Mesenchymal stem cell (in vitro differentiated cells and primary cell): ENCODE measurements around the gene BRIP1.
"Not testable (repeated sequence)": the region's sequence is repeated elsewhere in the genome, so short reads cannot be mapped to it uniquely, and the experiment has no call there.

Source experiments
- DNase-seq: peaks from one replicate; pipeline ENCODE4 v3.0.0-alpha.2; 2013
- H2AFZ ChIP-seq: one replicate; pipeline ENCODE4 v1.6.1; 2013; ENCODE audit warnings: low read depth, mild to moderate bottlenecking, control low read depth, inconsistent platforms, low read length, moderate library complexity
- H2AK5ac ChIP-seq: 2 replicates; pipeline ENCODE4 v1.6.1; 2013; ENCODE audit warnings: low read length, moderate library complexity, mild to moderate bottlenecking, inconsistent platforms; ENCODE audit not compliant: severe bottlenecking
- H2BK120ac ChIP-seq: one replicate; pipeline ENCODE4 v1.6.1; 2013; ENCODE audit warnings: low read depth, mild to moderate bottlenecking, inconsistent platforms, low read length, moderate library complexity
- H2BK12ac ChIP-seq, 2 experiments: one replicate each; pipeline ENCODE4 v1.6.1; 2013; ENCODE audit warnings: inconsistent platforms in 2 of 2, low read length in 2 of 2, mild to moderate bottlenecking in 2 of 2, moderate library complexity in 2 of 2, control low read depth in 1 of 2
- H2BK15ac ChIP-seq: one replicate; pipeline ENCODE4 v1.6.1; 2013; ENCODE audit warnings: mild to moderate bottlenecking, low read depth, inconsistent platforms; ENCODE audit not compliant: poor library complexity, severe bottlenecking
- H2BK5ac ChIP-seq: 2 replicates; pipeline ENCODE4 v1.6.1; 2013; ENCODE audit warnings: low read depth, mild to moderate bottlenecking, low read length, control low read depth, inconsistent platforms; ENCODE audit not compliant: poor library complexity, severe bottlenecking
- H3K14ac ChIP-seq, 2 experiments: one replicate each; pipeline ENCODE4 v1.6.1; 2013; ENCODE audit warnings: inconsistent platforms in 2 of 2, low read length in 2 of 2, control low read depth in 1 of 2, mild to moderate bottlenecking in 1 of 2, moderate library complexity in 1 of 2
- H3K18ac ChIP-seq, 2 experiments: one replicate each; pipeline ENCODE4 v1.6.1; 2013; ENCODE audit warnings: inconsistent platforms in 2 of 2, low read length in 2 of 2, control low read depth in 1 of 2, low read depth in 1 of 2, mild to moderate bottlenecking in 1 of 2
- H3K23ac ChIP-seq, 2 experiments: one replicate each; pipeline ENCODE4 v1.6.1; 2013; ENCODE audit warnings: inconsistent platforms in 2 of 2, low read length in 2 of 2, mild to moderate bottlenecking in 2 of 2, moderate library complexity in 2 of 2, control low read depth in 1 of 2
- H3K27ac ChIP-seq: 2 replicates; pipeline ENCODE4 v1.5.1; 2013; ENCODE audit warnings: mild to moderate bottlenecking, moderate library complexity, low read length, control low read depth, inconsistent platforms; ENCODE audit not compliant: poor library complexity, severe bottlenecking
- H3K27me3 ChIP-seq, 2 experiments: 2 replicates each; pipeline versions ENCODE4 v1.6.1 to v1.7.0; 2013; ENCODE audit warnings: low read length in 2 of 2, mild to moderate bottlenecking in 2 of 2, moderate library complexity in 2 of 2, control low read depth in 1 of 2, inconsistent platforms in 1 of 2; ENCODE audit not compliant: control insufficient read depth in 1 of 2, insufficient read depth in 1 of 2
- H3K36me3 ChIP-seq, 2 experiments: 2 replicates each; pipeline versions ENCODE4 v1.6.1 to v1.7.0; 2013; ENCODE audit warnings: low read length in 2 of 2, control low read depth in 1 of 2, inconsistent platforms in 1 of 2, low read depth in 1 of 2, mild to moderate bottlenecking in 1 of 2; ENCODE audit not compliant: insufficient read depth in 2 of 2, control insufficient read depth in 1 of 2
- H3K4ac ChIP-seq, 2 experiments: one replicate each; pipeline ENCODE4 v1.6.1; 2013; ENCODE audit warnings: inconsistent platforms in 2 of 2, low read length in 2 of 2, mild to moderate bottlenecking in 2 of 2, moderate library complexity in 2 of 2, control low read depth in 1 of 2, low read depth in 1 of 2
- H3K4me1 ChIP-seq: 2 replicates; pipeline ENCODE4 v1.6.1; 2013; ENCODE audit warnings: low read depth, low read length, control low read depth; ENCODE audit not compliant: control insufficient read depth, insufficient read depth
- H3K4me2 ChIP-seq: 2 replicates; pipeline ENCODE4 v1.6.1; 2013; ENCODE audit warnings: low read length, mild to moderate bottlenecking, inconsistent platforms; ENCODE audit not compliant: poor library complexity, severe bottlenecking
- H3K4me3 ChIP-seq, 2 experiments: 2 replicates each; pipeline versions ENCODE4 v1.5.1 to v1.7.0; 2013; ENCODE audit warnings: low read length in 2 of 2, mild to moderate bottlenecking in 2 of 2, control low read depth in 1 of 2, low read depth in 1 of 2; ENCODE audit not compliant: insufficient read depth in 1 of 2
- H3K79me1 ChIP-seq: replicated peaks from 2 replicates; pipeline ENCODE4 v1.6.1; 2013; ENCODE audit warnings: mild to moderate bottlenecking, control low read depth, low read length, inconsistent platforms; ENCODE audit not compliant: poor library complexity, severe bottlenecking
- H3K9ac ChIP-seq: 2 replicates; pipeline ENCODE4 v1.7.0; 2013; ENCODE audit warnings: mild to moderate bottlenecking, low read length, moderate library complexity
- H3K9me3 ChIP-seq: 2 replicates; pipeline ENCODE4 v1.7.0; 2013; ENCODE audit warnings: mild to moderate bottlenecking, low read length; ENCODE audit not compliant: control insufficient read depth
- H4K8ac ChIP-seq: one replicate; pipeline ENCODE4 v1.6.1; 2013; ENCODE audit warnings: inconsistent platforms, mild to moderate bottlenecking, low read length, moderate library complexity
- H4K91ac ChIP-seq: one replicate; pipeline ENCODE4 v1.6.1; 2013; ENCODE audit warnings: mild to moderate bottlenecking, low read length, inconsistent platforms
- WGBS: methylation state at CpG from one replicate; pipeline ENCODE4 v1.1.7; 2013; ENCODE audit warnings: mixed read lengths; 5-methylcytosine and 5-hydroxymethylcytosine counted together

BRIP1 gene

DNA sequence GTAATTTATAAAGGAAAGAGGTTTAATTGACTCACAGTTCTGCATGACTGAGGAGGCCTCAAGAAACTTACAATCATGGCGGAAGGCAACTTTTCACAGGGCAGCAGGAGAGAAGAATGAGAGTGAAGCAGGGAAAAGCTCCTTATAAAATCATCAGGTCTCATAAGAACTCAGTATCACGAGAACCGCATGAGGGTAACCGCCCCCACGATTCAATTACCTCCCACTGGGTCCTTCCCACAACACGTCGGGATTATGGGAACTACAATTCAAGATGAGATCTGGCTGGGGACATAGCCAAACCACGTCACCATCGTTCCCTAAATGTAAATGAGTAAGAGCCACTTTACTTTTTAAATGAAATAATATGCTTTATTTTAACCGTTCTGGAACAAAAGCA, 182.4 kb downstream of the BRIP1 start:
- Histone ChIP-seq H3K4me3 (no peak overlapping the region), H3K27ac (no peak overlapping the region), H3K4me2 (no peak overlapping the region), H3K79me1 (no peaks in the 10 kb centered on the region), H3K27me3 (no peaks in the 10 kb centered on the region), H3K23ac (no peak overlapping the region), H4K8ac (no peak overlapping the region), H2BK5ac (no peak overlapping the region), H3K9ac (no peak overlapping the region), H2BK120ac (no peak overlapping the region), H2AK5ac (no peak overlapping the region), H3K36me3 (no peaks in the 10 kb centered on the region), H3K4ac (no peak overlapping the region), H4K91ac (no peak overlapping the region), H3K18ac (no peak overlapping the region), H3K14ac (no peak overlapping the region), H3K9me3 (no peaks in the 10 kb centered on the region), H2BK15ac (no peak overlapping the region), H2AFZ (no peak overlapping the region), H3K4me1 (no peaks in the 10 kb centered on the region), H2BK12ac (no peak overlapping the region)
- WGBS, result 98% methylated on average over 7 of the region's 10 CpGs
- no peak for DNase-seq

DNA sequence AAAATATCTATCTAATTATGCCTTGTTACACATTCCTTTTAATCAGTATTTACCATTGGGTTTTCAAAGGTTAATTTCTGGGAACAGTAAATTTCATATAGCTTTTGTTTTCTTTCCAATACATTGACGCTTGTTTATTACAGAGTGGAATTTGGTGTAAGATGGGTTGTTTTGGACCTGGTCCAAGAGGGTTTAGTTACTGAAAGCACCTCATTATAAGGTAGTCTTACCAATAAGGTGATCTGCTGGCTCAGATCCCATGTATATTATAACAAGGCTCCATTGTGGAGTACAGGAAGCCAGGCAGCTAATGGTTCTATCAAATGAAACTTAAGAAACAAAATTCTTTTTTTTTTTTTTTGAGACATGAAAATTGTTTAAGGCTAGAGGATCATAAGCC, 185.0 kb downstream of the BRIP1 start:
- Histone ChIP-seq H2BK15ac (no peak overlapping the region), H3K9ac (no peak overlapping the region), H2BK120ac (no peak overlapping the region), H3K4ac (no peak overlapping the region), H4K8ac (no peak overlapping the region), H3K14ac (no peak overlapping the region), H3K9me3 (no peaks in the 10 kb centered on the region), H3K36me3 (no peaks in the 10 kb centered on the region), H3K79me1 (no peaks in the 10 kb centered on the region), H2BK12ac (no peak overlapping the region), H3K4me1 (no peaks in the 10 kb centered on the region), H4K91ac (no peak overlapping the region), H3K27ac (no peak overlapping the region), H3K4me3 (no peak overlapping the region), H2AFZ (no peak overlapping the region), H3K27me3 (no peaks in the 10 kb centered on the region), H3K23ac (no peak overlapping the region), H3K4me2 (no peak overlapping the region), H2BK5ac (no peak overlapping the region), H3K18ac (no peak overlapping the region), H2AK5ac (no peak overlapping the region)
- DNase-seq, result no peak
- 100% methylated on average over 1 of the region's 1 CpG for WGBS

DNA sequence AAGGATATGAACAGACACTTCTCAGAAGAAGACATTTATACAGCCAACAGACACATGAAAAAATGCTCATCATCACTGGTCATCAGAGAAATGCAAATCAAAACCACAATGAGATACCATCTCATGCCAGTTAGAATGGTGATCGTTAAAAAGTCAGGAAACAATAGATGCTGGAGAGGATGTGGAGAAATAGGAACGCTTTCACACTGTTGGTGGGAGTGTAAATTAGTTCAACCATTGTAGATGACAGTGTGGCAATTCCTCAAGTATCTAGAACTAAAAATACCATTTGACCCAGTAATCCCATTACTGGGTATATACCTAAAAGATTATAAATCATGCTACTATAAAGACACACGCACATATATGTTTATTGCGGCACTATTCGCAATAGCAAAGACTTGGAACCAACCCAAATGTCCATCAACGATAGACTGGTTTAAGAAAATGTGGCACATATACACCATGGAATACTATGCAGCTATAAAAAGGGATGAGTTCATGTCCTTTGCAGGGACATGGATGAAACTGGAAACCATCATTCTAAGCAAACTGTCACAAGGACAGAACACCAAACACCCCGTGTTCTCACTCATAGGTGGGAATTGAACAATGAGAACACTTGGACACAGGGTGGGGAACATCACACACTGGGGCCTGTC, 186.0 kb downstream of the BRIP1 start:
- H2BK5ac ChIP-seq, H3K14ac ChIP-seq, H3K4ac ChIP-seq, H3K36me3 ChIP-seq, H4K91ac ChIP-seq, H3K18ac ChIP-seq, H3K9ac ChIP-seq, H3K4me2 ChIP-seq, H2BK15ac ChIP-seq, H4K8ac ChIP-seq, H3K27ac ChIP-seq, H2AFZ ChIP-seq, H3K23ac ChIP-seq, DNase-seq, H3K4me3 ChIP-seq, H2AK5ac ChIP-seq, H2BK12ac ChIP-seq, H3K79me1 ChIP-seq, H3K27me3 ChIP-seq, H3K9me3 ChIP-seq, H2BK120ac ChIP-seq, H3K4me1 ChIP-seq: not testable (repeated sequence)
- 100% methylated on average over 3 of the region's 7 CpGs for WGBS

DNA sequence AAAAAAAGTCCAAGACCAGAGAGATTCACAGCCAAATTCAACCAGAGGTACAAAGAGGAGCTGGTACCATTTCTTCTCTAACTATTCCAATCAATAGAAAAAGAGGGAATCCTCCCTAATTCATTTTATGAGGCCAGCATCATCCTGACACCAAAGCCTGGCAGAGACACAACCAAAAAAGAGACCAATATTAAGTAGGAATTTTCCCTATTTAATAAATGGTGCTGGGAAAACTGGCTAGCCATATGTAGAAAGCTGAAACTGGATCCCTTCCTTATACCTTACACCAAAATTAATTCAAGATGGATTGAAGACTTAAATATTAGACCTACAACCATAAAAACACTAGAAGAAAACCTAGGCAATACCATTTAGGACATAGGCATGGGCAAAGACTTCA, 186.8 kb downstream of the BRIP1 start:
- not testable (repeated sequence) for H3K4me3 ChIP-seq

More for the DNA sequence above, 186.8 kb downstream of the BRIP1 start:
- H3K4me1 ChIP-seq, H2BK12ac ChIP-seq, H3K18ac ChIP-seq, H2AFZ ChIP-seq, DNase-seq, H3K14ac ChIP-seq, H3K9me3 ChIP-seq, H2AK5ac ChIP-seq, H3K36me3 ChIP-seq, H3K4ac ChIP-seq, H3K23ac ChIP-seq, H3K4me2 ChIP-seq, H2BK120ac ChIP-seq, H3K27ac ChIP-seq, H3K79me1 ChIP-seq, H2BK15ac ChIP-seq, H4K91ac ChIP-seq, H3K9ac ChIP-seq, H3K27me3 ChIP-seq, H2BK5ac ChIP-seq, H4K8ac ChIP-seq: not testable (repeated sequence)
